Hepatocyte (in vitro differentiated cells): ENCODE results near the gene GRIN3B. TPM values are rescaled to one million over a fixed set of nuclear protein-coding genes. Genes with fewer than 3 reads are reported as not detected.
A peak's percentile ranks its signal among the peaks of the same experiment; 100 is the strongest.
"Not testable (repeated sequence)": the region's sequence is repeated elsewhere in the genome, so short reads cannot be mapped to it uniquely, and the experiment has no call there.

Source experiments
- DNase-seq: peaks from one replicate; pipeline ENCODE4 v3.0.0-alpha.2; 2016; ENCODE audit warnings: low spot score
- H2AFZ ChIP-seq: fragments of 200-600 bp; sonication (generic); 2 replicates; pipeline ENCODE4 v1.6.0; 2016; ENCODE audit warnings: antibody characterized with exemption, mild to moderate bottlenecking
- H3K27ac ChIP-seq: fragments of 200-600 bp; sonication (generic); 2 replicates; pipeline ENCODE4 v1.5.1; 2016; ENCODE audit warnings: mild to moderate bottlenecking
- H3K27me3 ChIP-seq: fragments of 200-600 bp; sonication (generic); 2 replicates; pipeline ENCODE4 v1.6.1; 2016
- H3K36me3 ChIP-seq: fragments of 200-600 bp; sonication (generic); replicated peaks from 2 replicates; pipeline ENCODE4 v1.5.1; 2016; ENCODE audit warnings: low read depth; ENCODE audit not compliant: insufficient read depth
- H3K4me1 ChIP-seq: fragments of 200-600 bp; sonication (generic); 2 replicates; pipeline ENCODE4 v1.5.1; 2016; ENCODE audit warnings: mild to moderate bottlenecking, moderate library complexity; ENCODE audit not compliant: insufficient read depth
- H3K4me2 ChIP-seq: fragments of 200-600 bp; sonication (generic); 2 replicates; pipeline ENCODE4 v1.6.0; 2016
- H3K4me3 ChIP-seq: fragments of 200-600 bp; sonication (generic); 2 replicates; pipeline ENCODE4 v1.5.1; 2016; ENCODE audit warnings: mild to moderate bottlenecking
- H3K79me2 ChIP-seq: fragments of 200-600 bp; sonication (generic); 2 replicates; pipeline ENCODE4 v1.6.0; 2017; ENCODE audit warnings: mild to moderate bottlenecking
- H3K9me2 ChIP-seq: fragments of 200-600 bp; sonication (generic); replicated peaks from 2 replicates; pipeline ENCODE4 v1.6.0; 2017; ENCODE audit warnings: mild to moderate bottlenecking; ENCODE audit not compliant: insufficient read depth
- H3K9me3 ChIP-seq: fragments of 200-600 bp; sonication (generic); 2 replicates; pipeline ENCODE4 v1.5.1; 2016; ENCODE audit warnings: low read depth, mild to moderate bottlenecking
- H4K20me1 ChIP-seq: fragments of 200-600 bp; sonication (generic); 2 replicates; pipeline ENCODE4 v1.6.0; 2016; ENCODE audit warnings: mild to moderate bottlenecking; ENCODE audit not compliant: insufficient read depth, poor library complexity, severe bottlenecking
- EZH2 ChIP-seq: fragments of 200-600 bp; sonication (generic); IDR thresholded peaks from 2 replicates; pipeline ENCODE4 v1.6.1; 2016; ENCODE audit warnings: antibody characterized with exemption, mild to moderate bottlenecking, borderline replicate concordance
- EZH2phosphoT487 ChIP-seq: fragments of 200-600 bp; sonication (generic); IDR thresholded peaks from one replicate; pipeline ENCODE4 v1.6.1; 2018; ENCODE audit warnings: antibody characterized with exemption, mild to moderate bottlenecking, low read depth, moderate library complexity; ENCODE audit not compliant: unreplicated experiment, severe bottlenecking
- WGBS: methylation state at CpG from one replicate; pipeline ENCODE4 v1.1.6; 2016; ENCODE audit warnings: low lambda C conversion rate; ENCODE audit errors: missing lambda C conversion rate; 5-methylcytosine and 5-hydroxymethylcytosine counted together
- polyA plus RNA-seq: library from polyadenylated mRNA; unstranded; fragments of >200 nt; fragmentation: Nextera tagmentation; extraction: Ambion mirVana; gene quantifications from 2 replicates; pipeline ENCODE4 v1.2.1, GENCODE V29; 2016
- total RNA-seq: library from RNA; depleted of rRNA; stranded (reverse); fragments of >200 nt; gene quantifications from 2 replicates; pipeline ENCODE4 v1.2.3, GENCODE V29; 2014
- TF ChIP-seq, protein P1 (sequence below): fragments of 200-600 bp; sonication (generic); IDR thresholded peaks from 2 replicates; pipeline ENCODE4 v1.5.1; 2016; ENCODE audit warnings: antibody characterized with exemption, mild to moderate bottlenecking; ENCODE audit not compliant: poor library complexity

GRIN3B gene
- total and polyA plus RNA-seq, 2 experiments from 2014 or later, result 0.30 to 0.48 TPM

DNA sequence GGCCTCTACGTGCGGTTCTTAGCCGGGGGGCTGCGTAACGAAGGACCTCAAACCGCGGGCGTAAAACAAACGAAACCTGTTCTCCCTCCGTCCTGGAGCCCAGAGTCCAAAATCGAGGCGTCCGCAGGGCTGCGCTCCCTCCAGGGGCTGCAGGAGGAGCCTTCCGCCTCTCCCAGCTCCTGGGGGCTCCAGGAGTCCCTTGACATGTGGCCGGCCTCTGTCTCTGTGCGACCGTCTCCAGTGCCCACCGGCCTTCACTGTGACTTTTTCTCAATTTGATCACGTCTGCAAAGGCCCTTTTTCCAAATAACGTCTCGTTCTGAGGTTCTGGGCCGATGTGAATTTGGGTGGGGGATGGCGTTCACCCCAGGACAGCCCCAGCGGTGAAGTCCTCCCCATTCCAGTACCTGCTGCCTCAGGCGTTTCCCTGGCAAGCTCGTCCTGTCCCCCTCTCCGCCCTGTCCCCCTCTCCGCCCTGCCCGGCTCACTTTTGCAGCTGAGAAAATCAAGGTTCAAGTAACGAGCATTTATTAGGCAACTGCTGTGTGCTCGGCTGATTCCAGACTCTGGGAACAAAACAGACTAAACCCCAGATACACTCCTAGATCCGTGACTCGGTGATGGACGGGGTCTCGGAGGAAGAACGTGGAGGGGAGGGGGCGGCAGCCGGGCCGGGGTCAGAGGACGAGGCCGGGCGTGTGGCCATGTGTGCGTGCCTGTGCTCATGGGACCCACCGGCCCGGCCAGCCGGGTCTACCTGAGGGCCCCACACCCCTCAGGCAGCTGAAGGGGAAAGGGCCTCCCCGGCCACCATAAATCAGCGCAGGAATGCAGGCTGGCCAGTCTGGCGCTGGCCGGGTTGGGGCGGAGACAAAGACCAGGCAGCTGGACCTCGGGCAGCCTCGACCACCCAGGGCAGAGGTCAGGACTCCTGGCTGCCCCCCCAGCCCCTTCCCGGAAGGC lies 44.1 kb upstream of the GRIN3B start:
- Histone ChIP-seq H3K79me2 (peaks cover 89% of the 10 kb centered on the region), H3K27ac (peak overlapping the region; percentile 100), H3K9me2 (no peaks in the 10 kb centered on the region), H3K4me2 (peak overlapping the region; percentile 88), H3K27me3 (no peaks in the 10 kb centered on the region), H2AFZ (no peak overlapping the region), H3K4me3 (peak overlapping the region; percentile 14), H3K36me3 (no peaks in the 10 kb centered on the region), H3K4me1 (peaks cover 81% of the 10 kb centered on the region), H4K20me1 (no peaks in the 10 kb centered on the region), H3K9me3 (no peaks in the 10 kb centered on the region)
- WGBS, result 46% methylated on average over 54 of the region's 55 CpGs
- no peak for TF ChIP-seq EZH2
- TF ChIP-seq, protein P1, sequence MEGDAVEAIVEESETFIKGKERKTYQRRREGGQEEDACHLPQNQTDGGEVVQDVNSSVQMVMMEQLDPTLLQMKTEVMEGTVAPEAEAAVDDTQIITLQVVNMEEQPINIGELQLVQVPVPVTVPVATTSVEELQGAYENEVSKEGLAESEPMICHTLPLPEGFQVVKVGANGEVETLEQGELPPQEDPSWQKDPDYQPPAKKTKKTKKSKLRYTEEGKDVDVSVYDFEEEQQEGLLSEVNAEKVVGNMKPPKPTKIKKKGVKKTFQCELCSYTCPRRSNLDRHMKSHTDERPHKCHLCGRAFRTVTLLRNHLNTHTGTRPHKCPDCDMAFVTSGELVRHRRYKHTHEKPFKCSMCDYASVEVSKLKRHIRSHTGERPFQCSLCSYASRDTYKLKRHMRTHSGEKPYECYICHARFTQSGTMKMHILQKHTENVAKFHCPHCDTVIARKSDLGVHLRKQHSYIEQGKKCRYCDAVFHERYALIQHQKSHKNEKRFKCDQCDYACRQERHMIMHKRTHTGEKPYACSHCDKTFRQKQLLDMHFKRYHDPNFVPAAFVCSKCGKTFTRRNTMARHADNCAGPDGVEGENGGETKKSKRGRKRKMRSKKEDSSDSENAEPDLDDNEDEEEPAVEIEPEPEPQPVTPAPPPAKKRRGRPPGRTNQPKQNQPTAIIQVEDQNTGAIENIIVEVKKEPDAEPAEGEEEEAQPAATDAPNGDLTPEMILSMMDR, result no peak
- no peak for TF ChIP-seq EZH2phosphoT487
- DNase-seq, result peak; percentile 82

- Histone ChIP-seq H4K20me1 (no peaks in the 10 kb centered on the region), H3K9me2 (no peaks in the 10 kb centered on the region), H3K79me2 (peaks cover 87% of the 10 kb centered on the region), H3K27me3 (no peaks in the 10 kb centered on the region), H3K27ac (peak overlapping the region; percentile 100), H3K36me3 (no peaks in the 10 kb centered on the region), H3K4me3 (no peak overlapping the region), H3K4me1 (peaks cover 79% of the 10 kb centered on the region), H3K4me2 (peak overlapping the region; percentile 88), H3K9me3 (no peaks in the 10 kb centered on the region), H2AFZ (no peak overlapping the region)
- 22% methylated on average over 19 of the region's 27 CpGs for WGBS
- TF ChIP-seq EZH2phosphoT487 (no peak), EZH2 (no peak)
- TF ChIP-seq, protein P1, result no peak
- DNase-seq, result peak; percentile 79
Observed at GRCh38 chr19:956766-957440, 43.3 kb upstream of the GRIN3B start.

DNA sequence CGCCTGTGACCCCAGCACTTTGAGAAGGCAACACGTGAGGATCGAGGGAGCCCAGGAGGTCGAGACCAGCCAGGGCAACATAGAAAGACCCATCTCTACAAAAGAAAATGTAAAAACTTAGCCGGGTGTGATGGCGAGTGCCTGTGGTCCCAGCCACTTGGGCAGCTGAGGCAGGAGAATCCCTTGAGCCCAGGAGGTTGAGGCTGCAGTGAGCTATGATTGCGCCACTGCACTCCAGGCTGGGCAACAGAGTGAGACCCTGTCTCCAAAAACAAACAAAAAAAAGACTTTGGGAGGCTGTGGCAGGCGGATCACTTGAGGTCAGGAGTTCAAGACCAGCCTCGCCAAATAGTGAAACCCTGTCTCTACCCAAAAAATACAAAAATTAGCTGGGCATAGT lies 42.6 kb upstream of the GRIN3B start:
- peaks cover 87% of the 10 kb centered on the region for H3K79me2 ChIP-seq
- H3K4me2 ChIP-seq, result peak overlapping the region; percentile 88

More for the DNA sequence above, 42.6 kb upstream of the GRIN3B start:
- H3K36me3 ChIP-seq, H3K4me3 ChIP-seq, DNase-seq, H3K27me3 ChIP-seq, H3K9me3 ChIP-seq, H4K20me1 ChIP-seq, H2AFZ ChIP-seq, H3K9me2 ChIP-seq: not testable (repeated sequence)
- peak overlapping the region; percentile 100 for H3K27ac ChIP-seq
- H3K4me1 ChIP-seq, result peaks cover 75% of the 10 kb centered on the region
- 87% methylated on average over 9 of the region's 9 CpGs for WGBS
